HepG2 (cell line): ENCODE measurements around the gene AFF1. TPM values are rescaled to one million over a fixed set of nuclear protein-coding genes. Genes with fewer than 3 reads are reported as not detected.

Source experiments
- ARID2 ChIP-seq: sonication (generic); formaldehyde crosslinking; IDR thresholded peaks from 2 replicates; pipeline ENCODE4 v1.8.1; 2022; ENCODE audit warnings: mild to moderate bottlenecking, missing genetic modification reagents, borderline replicate concordance
- ASH2L ChIP-seq: fragments of 300-600, 200-600 bp; sonication (generic); IDR thresholded peaks from 2 replicates; pipeline ENCODE4 v1.7.0; 2017; ENCODE audit warnings: low read depth, mild to moderate bottlenecking, moderate library complexity, mixed read lengths, low read length; ENCODE audit not compliant: insufficient read length
- CHCHD3 ChIP-seq: sonication (generic); formaldehyde crosslinking; IDR thresholded peaks from 2 replicates; pipeline ENCODE4 v1.8.0; 2022; ENCODE audit warnings: mild to moderate bottlenecking, missing genetic modification reagents, moderate library complexity
- KAT2B ChIP-seq: fragments of 150-350 bp; IDR thresholded peaks from 2 replicates; pipeline ENCODE4 v1.6.1; 2014; ENCODE audit warnings: low read depth, low read length, borderline replicate concordance
- PTBP1 ChIP-seq: fragments of 200-400 bp; formaldehyde crosslinking; IDR thresholded peaks from 2 replicates; pipeline ENCODE4 v1.6.1; 2018; ENCODE audit warnings: low read length, low read depth; ENCODE audit not compliant: poor library complexity, severe bottlenecking
- RFX5 ChIP-seq: IDR thresholded peaks from 2 replicates; pipeline ENCODE4 v1.6.1; 2011; ENCODE audit warnings: low read depth, low read length, improper control_type of control experiment
- RNF219 ChIP-seq: sonication (generic); formaldehyde crosslinking; IDR thresholded peaks from 2 replicates; pipeline ENCODE4 v1.5.0; 2020; ENCODE audit warnings: mild to moderate bottlenecking, missing genetic modification reagents
- SUZ12 ChIP-seq: fragments of 150-350 bp; IDR thresholded peaks from 2 replicates; pipeline ENCODE4 v1.6.1; 2014; ENCODE audit warnings: low read depth, low read length
- TBX3 ChIP-seq: fragments of 450-650 bp; IDR thresholded peaks from 2 replicates; pipeline ENCODE4 v1.6.1; 2017; ENCODE audit warnings: antibody characterized with exemption, mild to moderate bottlenecking, inconsistent platforms, borderline replicate concordance
- WIZ ChIP-seq: sonication (generic); formaldehyde crosslinking; IDR thresholded peaks from 2 replicates; pipeline ENCODE4 v1.5.1; 2020; ENCODE audit warnings: mild to moderate bottlenecking, missing genetic modification reagents
- ZFP91 ChIP-seq: sonication (generic); formaldehyde crosslinking; IDR thresholded peaks from 2 replicates; pipeline ENCODE4 v1.9.0; 2022; ENCODE audit warnings: missing genetic modification reagents, mild to moderate bottlenecking, borderline replicate concordance
- ZGPAT ChIP-seq: IDR thresholded peaks from 2 replicates; pipeline ENCODE4 v1.6.1; 2016; ENCODE audit warnings: mild to moderate bottlenecking
- ZNF296 ChIP-seq: sonication (generic); formaldehyde crosslinking; conservative IDR thresholded peaks from 2 replicates; pipeline ENCODE4 v1.5.0; 2020; ENCODE audit warnings: mild to moderate bottlenecking, missing genetic modification reagents
- ZNF3 ChIP-seq: IDR thresholded peaks from 2 replicates; pipeline ENCODE4 v1.7.0; 2017; ENCODE audit warnings: inconsistent platforms
- ZNF432 ChIP-seq: sonication (generic); formaldehyde crosslinking; IDR thresholded peaks from 2 replicates; pipeline ENCODE4 v1.5.0; 2020; ENCODE audit warnings: missing genetic modification reagents, mild to moderate bottlenecking, borderline replicate concordance
- ZNF44 ChIP-seq: sonication (generic); formaldehyde crosslinking; IDR thresholded peaks from 2 replicates; pipeline ENCODE4 v1.5.1; 2020; ENCODE audit warnings: mild to moderate bottlenecking, missing genetic modification reagents
- ZNF567 ChIP-seq: sonication (generic); formaldehyde crosslinking; IDR thresholded peaks from 2 replicates; pipeline ENCODE4 v1.8.1; 2023; ENCODE audit warnings: mild to moderate bottlenecking, missing genetic modification reagents, borderline replicate concordance
- ZNF761 ChIP-seq: sonication (generic); formaldehyde crosslinking; conservative IDR thresholded peaks from 2 replicates; pipeline ENCODE4 v1.4.0; 2020; ENCODE audit warnings: mild to moderate bottlenecking, missing genetic modification reagents
- ZNF800 ChIP-seq: sonication (generic); formaldehyde crosslinking; IDR thresholded peaks from 2 replicates; pipeline ENCODE4 v1.4.0; 2020; ENCODE audit warnings: missing genetic modification reagents
- ZZZ3 ChIP-seq: sonication (generic); formaldehyde crosslinking; IDR thresholded peaks from 2 replicates; pipeline ENCODE4 v1.4.0; 2020; ENCODE audit warnings: missing genetic modification reagents, mild to moderate bottlenecking, borderline replicate concordance
- polyA plus RNA-seq, 8 experiments: library from polyadenylated mRNA; depleted of rRNA in 3 of 8; stranded (reverse) in 7 of 8; unstranded in 1 of 8; fragments of >200 nt; fragmentation: Illumina TruSeq in 4 of 8; extraction: Trizol in 4 of 8; gene quantifications; 2 replicates each; pipeline versions ENCODE4 v1.2.1 to v1.2.3, GENCODE V29; 2011 to 2016; ENCODE audit warnings: low read depth in 4 of 8, missing spikeins in 1 of 8, mixed read lengths in 1 of 8; ENCODE audit not compliant: insufficient read depth in 1 of 8
- total RNA-seq, 5 experiments: library from RNA; depleted of rRNA; stranded (reverse); fragments of >200 nt; fragmentation: Illumina TruSeq; extraction: Trizol; gene quantifications; 2 replicates each; pipeline ENCODE4 v1.2.3, GENCODE V29; 2016; ENCODE audit warnings: low read depth in 1 of 5
- TF ChIP-seq, protein P1 (sequence below): sonication (generic); formaldehyde crosslinking; IDR thresholded peaks from 2 replicates; pipeline ENCODE4 v1.8.0; 2022; ENCODE audit warnings: mild to moderate bottlenecking, missing genetic modification reagents, moderate library complexity

Gene AFF1
- total and polyA plus RNA-seq, 2 of the 13 experiments (the other 11 are each of a cell fraction or from before 2014, with no cell fraction given): 15.5 to 15.9 TPM

- peak; percentile 70; the same call in 1 of the 2 replicates for TF ChIP-seq ZGPAT
- no peak for TF ChIP-seq ZNF567 (CRISPR knock-in tag)
- 0 out of 2 replicates have a peak, but pooled peaks have one; percentile 47 for TF ChIP-seq ZNF761 (CRISPR knock-in tag)
- TF ChIP-seq RNF219 (CRISPR knock-in tag): no peak
- no peak for TF ChIP-seq TBX3
- no peak for TF ChIP-seq RFX5
- TF ChIP-seq ZNF3 (CRISPR knock-in tag): no peak
- TF ChIP-seq CHCHD3 (CRISPR knock-in tag): no peak
- no peak; the same call in 1 of the 2 replicates for TF ChIP-seq ARID2 (CRISPR knock-in tag)
- no peak for TF ChIP-seq KAT2B
- peak; percentile 70 for TF ChIP-seq ZFP91 (CRISPR knock-in tag)
- TF ChIP-seq ZNF44: no peak
- peak; percentile 66; the same call in 1 of the 2 replicates for TF ChIP-seq ZNF800 (CRISPR knock-in tag)
- peak; percentile 38 for TF ChIP-seq ASH2L
- TF ChIP-seq PTBP1: no peak
- no peak for TF ChIP-seq WIZ
- no peak for TF ChIP-seq SUZ12
- TF ChIP-seq ZNF296 (CRISPR knock-in tag): no peak
- TF ChIP-seq, protein P1, sequence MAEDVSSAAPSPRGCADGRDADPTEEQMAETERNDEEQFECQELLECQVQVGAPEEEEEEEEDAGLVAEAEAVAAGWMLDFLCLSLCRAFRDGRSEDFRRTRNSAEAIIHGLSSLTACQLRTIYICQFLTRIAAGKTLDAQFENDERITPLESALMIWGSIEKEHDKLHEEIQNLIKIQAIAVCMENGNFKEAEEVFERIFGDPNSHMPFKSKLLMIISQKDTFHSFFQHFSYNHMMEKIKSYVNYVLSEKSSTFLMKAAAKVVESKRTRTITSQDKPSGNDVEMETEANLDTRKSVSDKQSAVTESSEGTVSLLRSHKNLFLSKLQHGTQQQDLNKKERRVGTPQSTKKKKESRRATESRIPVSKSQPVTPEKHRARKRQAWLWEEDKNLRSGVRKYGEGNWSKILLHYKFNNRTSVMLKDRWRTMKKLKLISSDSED (CRISPR knock-in tag): no peak
- no peak for TF ChIP-seq ZNF432 (CRISPR knock-in tag)
- 0 out of 2 replicates have a peak, but pooled peaks have one; percentile 53 for TF ChIP-seq ZZZ3 (CRISPR knock-in tag)
Observed at GRCh38 chr4:86934771-86935565, at the start of gene AFF1 (continued).
